Measurements from ENCODE around the gene STK24.

STK24 gene

GRCh38 chr13:98432638-98433037 lies 144.3 kb downstream of the STK24 start:
- no peak for TF ChIP-seq CTCF (IDR thresholded peaks at IDR 0.05; ENCODE audit: control insufficient read depth, insufficient read depth, low read depth, low read length, missing control alignments)
- H3K4me3 ChIP-seq (ENCODE audit: control insufficient read depth, low read depth, low read length): no peak overlapping the region
- DNase-seq (ENCODE audit: low read depth): no peak

GRCh38 chr13:98429977-98430736 lies 146.8 kb downstream of the STK24 start:
- no peak overlapping the region for H3K4me3 ChIP-seq (ENCODE audit: control insufficient read depth, low read depth, low read length)
- no peak for DNase-seq (ENCODE audit: low read depth)
- no peak for TF ChIP-seq CTCF (IDR thresholded peaks at IDR 0.05; ENCODE audit: control insufficient read depth, insufficient read depth, low read depth, low read length, missing control alignments)

GRCh38 chr13:98429531-98429930 lies 147.4 kb downstream of the STK24 start:
- DNase-seq (ENCODE audit: low read depth): no peak
- no peak overlapping the region for H3K4me3 ChIP-seq (ENCODE audit: control insufficient read depth, low read depth, low read length)
- no peak for TF ChIP-seq CTCF (IDR thresholded peaks at IDR 0.05; ENCODE audit: control insufficient read depth, insufficient read depth, low read depth, low read length, missing control alignments)

- H3K4me3 ChIP-seq (ENCODE audit: control insufficient read depth, low read depth, low read length): no peak overlapping the region
- no peak for TF ChIP-seq CTCF (IDR thresholded peaks at IDR 0.05; ENCODE audit: control insufficient read depth, insufficient read depth, low read depth, low read length, missing control alignments)
- no peak for DNase-seq (ENCODE audit: low read depth)
Measured at GRCh38 chr13:98429081-98429480, 147.8 kb downstream of the STK24 start.

GRCh38 chr13:98428256-98428966 lies 148.5 kb downstream of the STK24 start:
- no peak for DNase-seq (ENCODE audit: low read depth)
- TF ChIP-seq CTCF (IDR thresholded peaks at IDR 0.05; ENCODE audit: control insufficient read depth, insufficient read depth, low read depth, low read length, missing control alignments): no peak
- H3K4me3 ChIP-seq (ENCODE audit: control insufficient read depth, low read depth, low read length): no peak overlapping the region

GRCh38 chr13:98427331-98427995 lies 149.4 kb downstream of the STK24 start:
- H3K4me3 ChIP-seq (ENCODE audit: control insufficient read depth, low read depth, low read length): no peak overlapping the region
- DNase-seq (ENCODE audit: low read depth): no peak
- no peak for TF ChIP-seq CTCF (IDR thresholded peaks at IDR 0.05; ENCODE audit: control insufficient read depth, insufficient read depth, low read depth, low read length, missing control alignments)
